Bone marrow (tissue), 2 donors: ENCODE data around the gene CDYL.

Source experiments
- DNase-seq, 2 donors: peaks; one replicate each; lab custom pipeline; 2025; lab: John Stamatoyannopoulos, UW

CDYL gene

GRCh38 chr6:4776131-4776492 is at the start of gene CDYL:
CDYL (plus strand) TSS chr6:4776404; CDS start chr6:4776784, 380 bp downstream.
- peak; percentile 65 to 91 for DNase-seq

- no peak for DNase-seq
Measured at GRCh38 chr6:4726645-4727044, 49.6 kb upstream of the CDYL start.

DNA sequence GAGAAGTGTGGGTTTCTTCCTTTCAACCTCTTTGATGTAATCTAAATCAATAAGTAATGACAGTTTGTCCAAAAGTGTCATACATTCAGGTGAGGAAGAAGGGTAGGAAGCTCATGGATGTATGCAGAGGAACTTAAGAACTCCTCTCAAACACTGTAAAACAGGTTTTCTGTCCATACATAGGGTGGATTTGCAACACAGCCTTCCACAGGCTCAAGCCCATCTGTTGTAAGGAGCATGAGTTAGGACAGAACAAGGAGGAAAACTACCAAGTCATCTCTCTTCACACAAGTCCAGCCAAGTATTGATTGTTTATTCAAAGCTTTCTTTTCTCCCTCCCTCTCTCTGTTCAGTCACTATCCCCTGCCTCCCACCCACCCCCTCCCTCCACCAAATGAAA is 49.0 kb upstream of the CDYL start:
- DNase-seq, result no peak

DNA sequence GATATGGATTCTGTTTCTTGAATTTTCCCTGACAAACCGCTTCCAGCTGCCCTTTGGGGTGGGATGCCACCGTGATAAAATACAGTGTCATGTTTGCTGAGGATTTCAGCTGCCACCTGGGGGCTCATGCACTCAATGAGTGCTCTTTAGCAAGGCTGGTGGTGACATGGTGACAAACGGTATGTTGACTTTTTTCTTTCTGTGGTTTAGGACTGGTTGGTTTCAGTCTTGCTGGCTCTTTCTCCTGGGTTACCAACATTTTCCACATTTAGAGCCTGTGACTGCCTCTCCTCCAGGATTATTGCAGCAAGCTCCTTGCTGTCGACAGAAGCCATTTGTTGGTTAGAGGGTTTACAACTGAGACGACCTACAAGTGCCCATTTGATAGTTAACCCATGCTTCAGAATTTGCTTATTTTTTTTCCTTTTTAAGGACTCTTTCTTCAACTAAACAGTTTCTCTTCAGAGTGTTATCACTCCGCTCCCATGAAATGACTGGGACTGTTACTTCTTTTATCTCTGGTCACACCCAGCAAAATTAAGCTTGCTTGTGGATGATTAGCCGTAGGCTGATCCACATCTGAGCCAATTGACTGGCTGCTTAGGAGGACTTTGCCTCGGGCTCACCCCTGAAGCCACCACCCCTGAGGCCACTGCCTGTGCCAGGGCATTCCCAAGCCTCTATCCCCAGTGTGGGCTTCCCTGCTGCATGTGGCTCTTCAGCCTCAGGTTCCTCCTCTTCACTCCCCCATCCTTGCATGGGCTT is 48.4 kb upstream of the CDYL start:
- DNase-seq, result peak in 1 of 2 donors; percentile 6

- no peak for DNase-seq
Measured at GRCh38 chr6:4728436-4728769, 47.8 kb upstream of the CDYL start.

- DNase-seq, result no peak
Measured at GRCh38 chr6:4728926-4729325, 47.3 kb upstream of the CDYL start.

- no peak for DNase-seq
Measured at GRCh38 chr6:4731996-4732395, 44.2 kb upstream of the CDYL start.

DNA sequence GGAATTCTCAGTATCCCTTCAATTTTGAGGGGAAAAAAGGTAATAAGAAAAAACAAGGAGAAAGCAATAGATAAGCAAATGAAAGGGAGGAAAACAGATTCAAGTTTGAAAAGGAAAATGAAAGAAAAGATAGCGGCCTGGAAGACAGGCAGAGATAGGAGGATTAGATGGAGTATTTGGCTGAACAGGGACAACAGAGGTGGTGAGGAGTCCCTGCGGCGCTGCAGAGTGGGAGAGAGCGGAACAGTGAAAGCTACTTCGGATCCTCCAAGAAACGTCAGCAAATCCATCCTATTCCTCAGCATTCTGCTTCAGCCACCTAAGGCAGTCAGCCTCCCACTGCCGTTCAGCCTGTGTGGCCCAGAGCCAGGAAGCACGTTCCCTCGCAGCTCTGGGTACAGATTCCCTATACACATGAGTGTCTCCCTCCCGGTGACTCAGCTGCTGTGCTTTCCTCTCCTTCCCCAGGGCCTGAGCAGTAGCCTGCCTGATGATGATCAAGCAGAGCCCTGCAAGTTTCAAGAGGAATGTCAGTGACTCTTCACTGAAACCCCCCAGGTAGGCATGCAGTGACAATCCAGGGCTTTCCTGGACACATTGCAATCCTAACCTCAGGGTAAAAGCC is 43.4 kb upstream of the CDYL start:
- DNase-seq, result no peak

DNA sequence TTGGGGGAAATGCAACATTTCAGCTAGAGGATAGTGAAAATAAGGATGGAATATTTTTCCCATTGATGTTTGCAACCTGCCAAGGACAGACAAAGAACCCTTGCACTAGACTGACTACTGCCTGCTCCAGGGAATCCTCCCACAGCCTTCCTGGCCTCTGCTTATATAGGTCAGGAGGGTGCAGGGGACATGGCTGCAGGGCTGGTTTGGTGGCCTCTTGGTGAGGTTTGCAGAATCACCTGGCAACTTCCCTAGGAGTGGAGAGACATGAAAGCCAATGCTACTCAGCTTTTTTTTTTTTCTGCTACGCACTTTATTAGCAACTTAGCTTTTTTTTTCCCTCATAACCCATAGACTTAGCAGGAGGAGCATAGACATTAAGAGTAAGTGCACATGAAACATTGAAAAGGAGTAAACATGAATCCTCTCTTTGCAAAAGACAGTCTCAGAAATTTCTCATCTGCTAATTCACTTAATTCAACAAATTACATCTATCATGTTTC is 39.8 kb upstream of the CDYL start:
- DNase-seq, result no peak

- no peak for DNase-seq
Measured at GRCh38 chr6:4740032-4740431, 36.2 kb upstream of the CDYL start.

DNA sequence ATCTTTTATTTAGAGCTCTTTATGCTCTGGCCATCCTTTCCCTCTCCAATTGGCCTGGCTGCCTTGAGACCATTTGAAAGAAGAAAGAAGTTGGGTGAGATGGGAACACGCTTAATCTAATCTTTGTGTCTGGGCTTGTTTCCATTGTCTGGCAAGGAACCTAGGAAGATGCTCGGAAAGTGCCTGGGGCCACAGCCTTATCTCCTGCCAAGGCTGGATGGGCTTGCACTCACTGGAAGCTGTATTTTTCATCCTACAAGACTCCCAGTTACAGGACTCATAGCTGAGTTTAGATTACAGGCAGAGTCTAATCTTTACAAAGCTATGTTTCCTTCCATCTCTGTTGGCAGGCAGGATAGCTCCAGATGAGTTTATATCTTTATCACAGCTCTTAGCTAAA is 33.1 kb upstream of the CDYL start:
- DNase-seq, result no peak

GRCh38 chr6:4743926-4744325 is 32.3 kb upstream of the CDYL start:
- no peak for DNase-seq

DNA sequence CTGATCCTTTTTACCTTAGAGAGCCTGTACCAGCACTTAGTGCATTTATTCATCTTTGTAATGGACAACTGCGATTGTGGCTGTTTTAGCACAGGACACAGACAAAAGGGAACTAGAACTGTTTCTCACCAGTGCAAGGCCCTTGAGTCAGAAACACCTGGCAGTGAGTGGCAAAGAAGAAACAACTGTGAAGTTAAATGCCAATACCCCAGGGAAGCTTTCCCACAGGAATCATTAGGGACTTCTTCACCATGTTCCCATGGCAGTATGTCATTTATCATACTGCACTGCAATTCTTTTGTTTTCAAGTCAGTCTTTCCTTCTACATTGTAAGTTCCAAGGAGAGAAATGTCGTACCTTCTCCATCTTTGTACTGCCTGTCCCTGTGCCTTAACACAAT is 28.6 kb upstream of the CDYL start:
- no peak for DNase-seq

- DNase-seq, result no peak
Measured at GRCh38 chr6:4751823-4752464, 24.3 kb upstream of the CDYL start.

GRCh38 chr6:4756247-4756646 is 20.0 kb upstream of the CDYL start:
- no peak for DNase-seq

- DNase-seq, result no peak
Measured at GRCh38 chr6:4759997-4760396, 16.2 kb upstream of the CDYL start.

DNA sequence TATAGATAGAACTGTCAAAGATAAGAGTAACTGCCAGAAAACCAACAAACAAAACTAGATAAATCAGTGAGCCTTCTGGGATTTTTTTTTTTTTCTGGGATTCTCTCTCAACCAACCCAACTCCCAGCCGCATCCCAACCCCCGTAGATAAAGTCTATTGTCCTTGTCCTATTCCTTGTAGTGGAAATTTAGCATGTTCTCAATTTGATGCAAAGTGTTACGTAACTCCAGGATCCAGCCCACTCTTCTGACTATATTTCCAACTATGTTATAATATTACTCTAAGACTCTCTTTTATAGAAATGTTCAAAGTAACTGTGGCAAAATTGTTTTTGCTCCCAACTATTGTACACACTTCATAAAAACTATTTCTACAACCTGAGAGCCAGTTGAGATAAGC is 15.4 kb upstream of the CDYL start:
- DNase-seq, result no peak

DNA sequence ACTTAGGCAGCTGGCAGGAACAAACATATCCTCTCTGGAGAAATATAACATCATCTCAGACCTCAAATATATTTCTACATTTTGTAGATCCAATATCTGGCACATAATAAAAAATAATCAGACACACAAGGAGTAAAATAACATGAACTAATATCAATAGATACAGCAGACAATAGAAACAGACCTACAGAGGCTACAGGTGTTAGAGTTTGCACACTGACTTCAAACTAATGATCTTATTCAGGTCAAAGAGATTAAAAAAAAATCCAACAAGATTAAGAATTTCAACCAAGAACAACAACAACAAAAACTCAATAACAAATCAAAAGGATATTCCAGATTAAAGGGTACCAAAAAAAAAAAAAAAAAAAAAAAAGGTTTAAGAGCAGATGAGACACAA is 13.9 kb upstream of the CDYL start:
- DNase-seq, result no peak

DNA sequence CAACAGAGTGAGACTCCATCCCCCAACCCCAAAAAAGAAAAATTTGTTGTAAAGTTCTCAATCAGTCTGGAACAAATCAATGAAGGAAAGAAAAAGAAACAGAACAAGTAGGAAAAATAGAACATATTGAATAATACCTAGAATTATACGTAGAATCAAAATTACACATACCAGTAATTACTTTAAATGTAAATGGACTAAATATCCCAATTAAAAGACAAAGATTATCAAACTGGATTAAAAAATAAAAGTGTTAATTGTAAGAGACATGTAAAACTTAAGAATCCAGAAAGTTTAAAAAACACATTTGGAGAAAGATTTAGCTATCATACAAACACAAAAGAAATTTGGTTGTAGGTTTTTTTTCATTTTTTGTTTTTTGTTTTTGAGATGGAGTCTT is 12.3 kb upstream of the CDYL start:
- DNase-seq, result no peak

DNA sequence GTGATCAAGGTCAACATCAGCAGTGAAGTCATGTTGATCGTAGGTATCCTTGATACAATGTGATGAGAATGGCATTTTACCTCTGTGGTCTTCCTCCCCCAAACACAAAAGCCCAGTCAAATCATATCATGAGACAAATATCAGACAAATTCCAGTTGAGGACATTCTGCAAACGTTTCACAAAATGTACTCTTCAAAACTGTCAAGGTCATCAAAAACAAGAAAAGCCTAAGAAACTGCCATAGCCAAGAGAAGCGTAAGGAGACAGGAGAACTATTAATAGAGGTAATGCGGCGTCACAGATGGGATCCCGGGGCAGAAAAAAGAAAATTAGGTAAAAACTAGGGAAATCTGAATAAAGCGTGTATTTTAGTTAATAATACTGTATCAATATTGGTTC is 7.4 kb upstream of the CDYL start:
- no peak for DNase-seq

DNA sequence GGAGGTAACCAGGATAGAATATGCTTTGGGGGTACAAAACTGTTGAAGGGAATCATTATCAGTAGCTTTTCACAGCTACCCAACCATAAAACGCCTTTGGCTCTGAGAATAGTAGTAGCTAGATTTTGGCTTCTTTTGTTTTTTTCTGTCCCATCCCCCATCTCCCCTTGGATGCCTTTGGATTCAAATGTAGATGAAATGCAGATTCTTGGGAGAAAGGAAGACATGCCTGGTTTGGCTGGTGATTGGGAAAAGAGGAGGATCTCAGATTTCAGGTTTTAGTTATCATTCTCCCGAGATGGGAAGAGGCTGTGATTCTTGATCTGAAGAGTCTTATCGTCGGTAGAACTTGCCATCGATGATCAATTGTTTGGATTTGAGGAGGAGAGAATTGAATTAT is 3.5 kb upstream of the CDYL start:
- DNase-seq, result no peak

DNA sequence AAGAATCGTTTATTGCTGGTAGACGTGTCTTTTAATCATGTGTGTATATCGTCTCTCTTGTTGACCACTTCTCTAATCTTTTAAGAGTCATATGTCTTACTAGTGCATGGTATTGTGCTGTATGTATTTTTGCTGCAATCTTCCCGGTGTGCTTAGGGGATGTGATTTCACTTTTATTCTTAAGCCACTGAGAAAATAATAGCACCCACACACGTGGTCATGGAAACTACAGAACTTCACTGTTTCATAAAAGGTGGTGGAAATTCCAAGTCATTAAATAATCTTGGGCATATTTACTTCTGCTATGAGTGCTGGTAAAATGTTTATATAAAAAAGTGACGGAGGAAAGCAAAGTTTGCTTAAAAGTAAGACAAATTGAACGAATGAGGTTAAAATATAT is 3.0 kb upstream of the CDYL start:
- no peak for DNase-seq

GRCh38 chr6:4774296-4774695 is 1.9 kb upstream of the CDYL start:
- no peak for DNase-seq
